GM10847 (cell line): Measurements from ENCODE around the gene ZNF497.

ENCODE experiments used
- POLR2A ChIP-seq: IDR thresholded peaks from 2 replicates; pipeline ENCODE4 v1.6.1; 2011; ENCODE audit not compliant: insufficient read length; ENCODE audit errors: extremely low read depth

The ZNF497 gene

DNA sequence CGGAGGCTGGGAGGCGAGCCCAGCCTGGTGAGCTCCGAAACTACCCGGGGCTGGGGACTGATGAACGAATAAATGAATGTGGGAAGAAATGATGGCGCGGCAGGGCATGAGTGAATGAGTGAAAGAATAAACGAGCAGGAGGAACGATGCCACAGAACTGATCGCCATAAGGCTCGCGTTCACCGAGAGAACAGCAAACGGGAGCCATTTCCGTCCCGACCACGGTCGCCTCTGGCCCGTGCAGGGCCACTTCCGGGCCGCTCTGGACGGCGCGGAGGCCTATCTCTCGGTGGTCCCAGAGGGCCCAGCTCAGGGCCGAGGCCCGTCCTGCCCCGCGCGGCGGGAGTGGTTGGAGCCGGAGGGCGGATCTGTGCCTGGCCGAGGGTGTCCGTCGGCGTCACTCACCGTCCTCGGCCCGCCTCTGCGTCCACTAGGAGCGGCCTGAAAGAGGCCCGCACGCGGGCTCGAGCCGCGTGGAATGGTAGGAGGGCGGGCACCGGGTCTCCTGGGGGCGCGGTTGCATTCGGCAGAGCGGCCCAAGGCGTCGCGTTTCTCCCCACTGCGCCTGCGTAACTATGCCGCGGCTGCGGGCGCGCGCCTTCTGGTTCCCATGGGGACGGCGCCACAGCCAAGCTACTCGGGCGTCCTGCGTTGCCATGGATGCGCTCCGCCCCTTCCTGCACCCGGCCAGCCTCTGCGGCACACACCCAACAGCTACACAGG, at the start of gene ZNF497:
ZNF497 (minus strand) TSS at position 480 of the 723 bp plus-strand sequence. CDS start 5,116 bp downstream, outside the sequence.
- TF ChIP-seq POLR2A, result peak; percentile 42

DNA sequence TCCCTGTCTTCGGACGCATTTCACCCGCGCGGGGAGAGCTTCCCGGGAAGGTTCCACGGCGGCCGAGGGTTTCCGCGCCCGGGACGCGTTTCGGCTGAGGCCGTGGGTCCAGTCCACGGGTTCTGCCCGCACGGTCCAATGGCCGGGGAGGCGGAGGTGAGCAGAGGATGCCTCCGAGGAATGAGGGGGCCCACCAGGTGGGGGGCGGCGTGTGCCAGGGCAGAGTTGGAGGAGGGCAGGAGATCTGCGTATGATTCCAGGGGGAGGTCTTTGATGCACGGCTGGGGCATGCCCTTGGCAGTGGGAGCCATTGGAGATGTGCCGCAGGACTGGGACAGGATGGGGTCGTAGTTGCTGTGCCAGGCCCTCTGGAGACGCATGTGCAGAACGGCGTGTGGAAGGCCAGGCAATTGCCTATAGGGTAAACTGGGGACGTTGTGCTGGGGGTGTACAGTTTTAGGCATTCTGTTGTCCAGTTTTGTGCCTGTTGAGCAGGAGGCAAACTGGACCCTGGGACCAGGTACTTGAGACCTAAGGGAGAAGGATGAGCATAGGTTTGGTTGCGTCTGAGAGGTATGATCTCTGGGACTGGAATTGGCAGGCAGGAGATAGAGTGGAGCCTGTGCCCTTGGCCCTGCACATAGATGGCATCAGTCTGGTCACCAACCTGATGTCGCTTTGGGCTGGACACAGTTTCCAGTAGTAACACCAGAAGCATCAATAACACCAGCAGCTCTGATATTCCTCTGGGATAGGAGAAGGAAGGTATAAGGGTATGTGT, 46.6 kb upstream of the ZNF497 start:
- TF ChIP-seq POLR2A, result no peak

DNA sequence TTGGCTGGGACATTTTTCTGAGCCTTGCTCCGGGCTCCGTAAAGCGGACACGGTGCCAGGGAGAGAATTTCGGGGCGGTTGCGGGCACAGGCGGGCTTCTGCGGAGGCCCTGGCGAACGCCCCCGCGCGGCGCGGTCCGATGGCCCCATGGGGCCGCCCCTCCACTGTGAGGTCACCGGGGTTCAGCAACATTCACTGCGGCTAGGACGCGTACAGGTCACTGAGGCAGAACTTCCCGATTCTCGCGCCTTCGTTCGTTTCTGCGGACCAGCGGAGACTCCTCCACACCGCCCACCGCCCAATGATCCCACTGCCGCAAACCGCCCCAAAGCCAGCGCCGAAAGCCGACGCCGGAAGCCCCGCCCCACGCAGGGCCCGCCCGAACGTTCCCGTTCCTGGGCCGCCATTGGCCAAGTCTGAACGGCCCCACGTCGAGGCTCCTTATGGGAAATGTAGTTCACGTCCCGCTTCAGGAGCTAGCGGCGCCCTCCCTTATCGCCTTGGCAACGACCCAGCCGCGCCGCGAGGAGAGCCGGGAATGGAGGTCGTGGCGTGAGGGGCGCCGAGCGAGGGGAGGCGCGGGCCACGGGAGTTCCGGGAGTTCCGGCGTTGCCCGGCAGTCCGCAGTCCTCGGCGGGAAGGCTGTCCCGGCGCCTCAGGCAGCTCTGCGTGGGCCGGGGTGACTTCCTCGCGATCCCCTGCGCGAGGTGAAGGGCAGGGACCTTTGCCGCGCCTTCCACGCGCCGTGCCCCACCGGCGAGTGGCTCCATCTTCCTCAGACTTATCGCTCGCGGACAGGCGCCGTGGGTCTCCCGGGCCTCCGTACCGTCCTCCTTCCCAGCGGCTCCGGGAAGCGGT, 45.8 kb upstream of the ZNF497 start, which contains the start of gene ZNF584:
ZNF584 (plus strand) TSS at position 498 of the 858 bp plus-strand sequence. CDS start 499 bp downstream, outside the sequence.
- TF ChIP-seq POLR2A, result peak; percentile 73

DNA sequence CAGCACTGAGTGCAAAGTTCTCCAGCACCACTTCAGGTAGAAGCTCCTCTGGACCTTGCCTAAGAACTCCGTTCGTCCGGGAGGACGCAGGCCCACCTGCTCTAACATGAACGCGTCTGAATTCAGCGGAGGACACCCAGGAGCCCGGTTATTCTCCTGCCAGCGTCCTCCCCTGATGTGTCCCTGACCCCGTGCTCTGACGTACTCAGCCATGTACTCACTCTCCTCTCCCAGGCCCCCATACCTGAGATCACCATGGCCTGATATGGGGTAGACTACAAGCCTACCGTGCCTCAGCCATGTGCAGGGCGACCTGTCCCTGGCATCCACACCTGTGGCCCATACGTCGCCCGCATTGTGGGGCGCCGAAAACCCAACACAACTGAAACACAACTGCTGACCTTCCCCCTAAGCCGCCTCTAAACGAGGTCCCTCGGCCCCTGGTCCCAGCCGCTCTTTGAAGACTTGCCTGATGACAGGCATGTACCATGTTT, 45.2 kb upstream of the ZNF497 start:
- no peak for TF ChIP-seq POLR2A

DNA sequence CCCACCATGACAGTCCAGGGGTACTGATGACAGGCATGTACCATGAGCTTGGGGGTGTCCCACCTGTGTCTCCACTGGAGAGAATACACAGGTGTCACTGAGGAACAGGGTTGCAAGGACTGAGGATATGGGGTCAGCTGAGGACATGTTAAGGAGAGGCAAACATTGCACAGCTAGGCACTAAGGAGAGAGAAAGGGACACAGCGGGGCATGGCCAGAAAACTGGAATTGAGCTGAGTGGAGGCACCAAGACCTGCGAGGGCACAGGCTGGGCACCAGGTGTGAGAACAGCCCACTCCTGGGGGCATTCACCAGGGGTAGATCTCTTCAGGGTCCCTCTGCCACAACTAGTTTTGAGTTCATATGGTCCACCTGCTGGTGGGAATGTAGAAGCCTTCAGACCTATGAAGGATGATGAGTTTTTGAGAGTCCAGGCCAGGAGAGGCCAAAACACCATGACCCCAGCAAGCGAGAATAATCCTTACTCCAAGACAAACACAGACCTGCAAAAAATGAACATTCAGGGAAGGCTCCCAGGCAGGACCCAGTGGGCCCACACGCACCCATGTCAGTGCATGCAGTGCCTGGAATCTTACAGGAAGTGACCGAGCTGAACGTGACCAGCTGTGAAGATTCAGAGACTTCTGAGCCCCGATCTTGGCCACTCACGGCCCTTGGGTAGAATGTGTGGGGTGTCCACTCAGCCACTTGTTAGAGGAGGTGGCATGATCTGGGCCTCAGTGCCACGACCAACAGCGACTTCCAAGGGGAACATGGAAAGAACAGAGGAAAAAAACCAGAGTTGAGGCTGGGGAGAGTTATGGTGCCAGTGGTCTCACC, 44.5 kb upstream of the ZNF497 start:
- TF ChIP-seq POLR2A, result no peak

DNA sequence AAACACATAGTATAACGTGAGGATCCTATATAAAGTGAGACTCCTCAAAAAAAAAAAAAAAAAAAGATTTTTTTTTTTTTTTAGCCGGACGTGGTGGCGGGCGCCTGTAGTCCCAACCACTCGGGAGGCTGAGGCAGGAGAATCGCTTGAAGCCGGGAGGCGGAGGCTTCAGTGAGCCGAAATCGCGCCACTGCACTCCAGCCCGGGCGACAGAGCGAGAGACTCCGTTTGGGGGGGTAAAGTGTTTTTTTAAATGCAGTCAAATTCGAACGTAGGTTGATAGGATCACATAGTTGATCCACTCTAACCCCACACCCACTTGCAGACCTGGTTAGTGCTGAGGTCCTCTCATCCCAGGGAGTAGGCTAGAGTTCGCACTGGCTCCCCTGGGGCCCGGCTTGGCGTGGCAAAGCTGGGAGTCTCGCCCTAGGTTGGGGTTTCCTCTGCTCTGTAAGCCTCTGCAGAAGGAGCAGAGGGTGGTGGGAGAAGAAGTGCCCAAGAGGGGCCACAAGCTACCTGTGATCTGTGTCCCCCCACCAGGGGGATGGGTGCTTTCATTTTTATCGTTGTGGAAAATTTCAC, 39.4 kb upstream of the ZNF497 start:
- TF ChIP-seq POLR2A, result no peak

DNA sequence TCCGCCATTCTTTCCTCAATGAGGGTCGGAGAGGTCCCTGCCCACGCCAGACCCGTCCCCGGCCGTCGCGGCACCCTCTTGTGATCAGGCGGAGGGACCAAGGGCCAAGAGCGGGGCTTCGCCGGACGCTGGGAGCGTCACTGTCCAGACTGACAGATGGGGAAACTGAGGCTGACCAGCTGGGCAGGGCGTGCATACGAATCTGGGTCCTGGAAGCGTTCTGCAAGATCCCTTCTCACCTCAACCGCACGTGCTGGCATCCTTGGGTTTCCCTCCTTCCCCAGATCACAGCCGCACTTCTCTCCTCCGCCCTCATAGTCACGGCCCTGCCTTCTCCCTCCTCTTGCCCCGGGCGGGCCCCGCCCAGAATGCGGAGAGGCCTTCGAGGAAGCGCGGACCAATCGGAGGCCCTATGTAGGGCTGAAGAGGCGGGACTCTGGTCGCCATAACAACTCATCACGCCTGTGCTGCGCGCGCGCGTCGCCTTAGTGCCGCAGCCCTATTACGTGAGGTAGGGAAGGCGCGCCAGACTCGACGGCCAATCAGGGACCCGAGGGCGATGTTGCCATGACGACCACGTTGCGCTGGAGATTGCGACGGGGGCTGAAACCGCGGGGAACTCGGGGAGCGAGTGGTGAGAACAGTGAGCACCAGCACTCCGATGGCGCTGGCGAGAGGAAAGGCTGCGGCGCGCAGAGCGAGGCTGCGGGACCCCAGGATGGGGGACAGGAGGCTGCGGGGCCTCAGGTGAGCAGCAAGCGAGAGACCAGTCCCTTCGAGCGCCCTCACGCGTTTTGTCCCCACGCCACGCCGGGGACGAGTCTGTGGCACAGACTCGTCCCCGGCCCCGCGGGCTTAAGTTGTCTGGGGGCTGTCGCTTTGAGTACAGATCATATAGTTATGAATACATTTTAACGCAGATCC, 38.6 kb upstream of the ZNF497 start:
- peak; percentile 80 for TF ChIP-seq POLR2A

DNA sequence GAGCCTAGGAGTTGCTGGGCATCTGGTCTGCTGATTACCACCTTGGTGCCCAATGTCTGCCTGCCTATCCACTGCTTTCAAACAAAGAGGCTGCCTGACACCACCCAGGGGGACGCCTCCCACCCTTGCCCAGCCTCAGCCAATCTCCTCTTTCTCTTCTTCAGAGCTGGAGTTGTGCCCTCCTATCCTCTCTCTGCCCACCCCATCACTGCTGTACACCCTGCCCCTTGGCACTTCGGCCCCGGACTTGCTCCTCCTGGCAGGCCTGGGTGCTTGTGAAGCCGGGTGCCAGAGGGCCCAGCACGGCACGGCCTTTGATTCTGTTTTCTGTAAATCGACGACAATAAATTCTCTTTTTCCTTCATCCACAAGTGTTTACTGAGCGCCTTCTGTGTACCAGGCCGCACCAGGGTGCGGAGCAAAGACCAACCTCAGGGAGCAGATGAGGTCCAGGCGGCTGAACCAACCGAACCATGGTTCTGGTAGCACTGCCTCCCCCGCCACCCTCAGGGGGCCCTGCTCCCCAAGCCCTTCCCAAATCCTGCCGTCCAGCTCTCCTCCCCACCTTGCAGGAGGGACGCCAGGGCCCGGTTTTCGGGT, 37.9 kb upstream of the ZNF497 start:
- no peak for TF ChIP-seq POLR2A

DNA sequence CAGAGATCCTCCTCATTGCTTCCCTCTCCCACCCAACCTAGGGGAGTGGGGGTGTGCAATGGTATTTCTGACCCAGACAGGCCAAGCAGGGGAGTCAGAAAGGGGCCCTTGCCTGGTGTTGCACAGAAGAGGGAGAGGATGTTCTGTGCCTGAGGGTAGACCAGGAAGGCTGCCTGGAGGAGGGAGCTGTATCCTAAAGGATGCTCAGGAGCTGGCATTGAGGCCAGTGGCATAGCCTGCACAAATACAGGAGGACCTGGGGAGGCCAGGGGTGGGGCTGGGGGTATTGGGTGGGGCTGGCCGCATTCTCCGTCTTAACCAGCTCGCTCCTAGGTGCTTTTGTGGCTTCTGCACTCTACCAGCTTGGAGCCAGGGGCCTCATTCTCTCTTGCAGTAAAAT, 37.4 kb upstream of the ZNF497 start:
- TF ChIP-seq POLR2A, result no peak

DNA sequence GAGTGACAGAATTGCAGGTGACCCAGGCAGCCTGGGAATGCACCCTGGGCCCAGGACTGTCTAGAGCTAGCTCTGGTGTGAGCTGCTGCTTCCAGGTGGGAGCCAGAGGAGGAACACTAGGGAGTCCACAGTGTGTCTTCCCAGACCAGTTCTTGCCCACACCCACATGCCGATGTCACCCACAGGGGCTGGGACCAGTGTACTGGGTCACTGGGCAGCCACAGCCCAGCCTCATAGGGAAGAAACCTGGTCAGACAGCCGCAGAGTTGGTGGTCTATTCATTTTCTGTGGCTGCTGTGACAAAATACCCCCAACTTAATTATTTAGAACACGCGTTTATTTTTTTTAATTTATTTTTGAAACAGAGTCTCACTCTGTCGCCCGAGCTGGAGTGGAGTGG, 36.0 kb upstream of the ZNF497 start:
- no peak for TF ChIP-seq POLR2A

DNA sequence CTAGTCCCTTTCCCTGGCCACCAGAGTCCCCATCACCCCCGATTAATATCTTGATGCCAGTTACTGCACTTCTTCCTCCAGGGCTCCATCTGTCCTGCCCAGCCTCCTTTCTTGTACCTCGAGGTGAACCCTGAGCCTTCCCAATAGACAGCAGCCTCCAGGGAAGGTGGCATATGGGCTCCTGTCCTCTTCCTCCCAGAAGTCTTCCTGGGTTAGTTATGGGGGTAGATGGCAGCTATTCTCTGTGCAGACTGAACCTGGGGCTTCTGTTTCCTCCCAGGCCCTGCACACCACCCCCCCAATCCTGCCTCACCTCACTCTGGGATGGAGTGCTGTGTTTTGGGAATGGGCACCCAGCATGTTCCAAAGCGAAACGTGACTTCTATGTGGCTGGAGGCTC, 35.5 kb upstream of the ZNF497 start:
- no peak for TF ChIP-seq POLR2A

DNA sequence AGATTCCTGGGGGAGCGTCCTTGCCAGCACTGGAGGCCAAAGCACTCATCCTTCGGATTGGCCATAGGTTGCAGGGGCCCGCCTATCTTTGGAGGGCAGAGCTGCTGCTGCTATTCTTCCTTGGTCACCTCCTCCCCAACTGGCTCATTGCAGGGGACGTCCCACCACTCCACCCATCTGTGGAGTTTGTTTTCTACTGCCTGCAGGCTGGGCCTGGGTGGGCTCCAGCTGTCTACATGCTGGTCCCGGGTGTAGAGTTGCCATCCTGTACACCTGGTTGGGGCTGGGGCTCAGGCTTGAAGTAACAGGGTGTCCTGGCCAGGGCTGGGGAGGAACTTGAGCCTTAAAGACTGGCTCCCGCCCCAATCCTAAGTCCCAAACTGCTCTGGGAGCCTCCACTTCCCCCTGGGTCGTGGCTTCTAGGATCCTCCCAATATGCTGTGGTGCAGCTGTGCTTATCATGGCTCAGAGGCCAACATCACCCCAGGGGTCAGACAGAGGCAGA, 35.0 kb upstream of the ZNF497 start:
- no peak for TF ChIP-seq POLR2A
